ENCODE results near the gene TRIP12.

The TRIP12 gene

DNA sequence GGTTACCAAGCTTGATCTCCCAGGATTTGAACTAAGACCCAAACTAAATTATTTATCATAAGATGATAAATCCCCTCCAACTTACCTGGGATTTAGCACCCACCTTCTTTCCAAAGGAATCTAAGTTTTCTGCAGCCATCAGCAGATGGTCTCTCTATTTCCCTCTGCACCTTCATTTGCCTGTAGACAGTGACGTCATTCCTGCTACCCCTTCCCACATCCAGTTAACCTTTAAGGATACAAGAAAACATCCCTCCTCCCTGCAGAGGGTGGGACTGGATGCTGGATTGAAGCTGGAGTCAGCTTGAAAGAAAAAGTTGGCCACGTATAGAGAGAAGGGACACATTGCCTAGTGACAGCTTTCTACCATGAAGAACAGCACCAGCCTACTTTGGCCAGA is 203.8 kb downstream of the TRIP12 start:
- no peak for DNase-seq (ENCODE audit: low read depth, low spot score)

DNA sequence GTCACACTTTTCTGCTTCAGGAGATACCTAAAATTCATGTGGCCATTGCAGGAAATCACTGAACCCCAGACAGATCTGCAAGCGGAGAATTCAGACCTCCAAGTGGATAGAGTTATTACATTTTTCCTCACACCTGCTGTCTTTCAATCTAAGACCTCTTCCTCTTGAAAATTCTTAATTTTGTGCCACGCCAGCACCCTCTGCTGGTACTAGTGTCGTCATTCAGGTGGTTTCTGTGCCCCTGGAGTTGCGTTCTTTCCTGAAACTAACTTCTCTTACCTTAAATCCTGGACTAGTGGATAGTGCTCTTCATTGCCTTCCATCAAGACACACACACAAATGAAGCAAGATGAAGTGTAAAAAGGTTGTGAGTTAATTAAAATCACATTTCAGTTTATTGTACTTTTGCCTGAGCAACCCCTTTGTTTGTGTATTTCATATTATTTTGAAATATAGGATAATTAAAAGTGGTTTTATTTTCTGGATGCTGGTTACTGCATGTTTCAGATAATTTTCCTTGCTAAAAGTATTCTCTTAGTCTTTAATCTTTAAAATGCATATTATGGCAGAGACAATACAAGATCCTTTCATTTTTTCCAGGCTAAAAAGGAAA is 205.8 kb downstream of the TRIP12 start:
- no peak for DNase-seq (ENCODE audit: low read depth, low spot score)

DNA sequence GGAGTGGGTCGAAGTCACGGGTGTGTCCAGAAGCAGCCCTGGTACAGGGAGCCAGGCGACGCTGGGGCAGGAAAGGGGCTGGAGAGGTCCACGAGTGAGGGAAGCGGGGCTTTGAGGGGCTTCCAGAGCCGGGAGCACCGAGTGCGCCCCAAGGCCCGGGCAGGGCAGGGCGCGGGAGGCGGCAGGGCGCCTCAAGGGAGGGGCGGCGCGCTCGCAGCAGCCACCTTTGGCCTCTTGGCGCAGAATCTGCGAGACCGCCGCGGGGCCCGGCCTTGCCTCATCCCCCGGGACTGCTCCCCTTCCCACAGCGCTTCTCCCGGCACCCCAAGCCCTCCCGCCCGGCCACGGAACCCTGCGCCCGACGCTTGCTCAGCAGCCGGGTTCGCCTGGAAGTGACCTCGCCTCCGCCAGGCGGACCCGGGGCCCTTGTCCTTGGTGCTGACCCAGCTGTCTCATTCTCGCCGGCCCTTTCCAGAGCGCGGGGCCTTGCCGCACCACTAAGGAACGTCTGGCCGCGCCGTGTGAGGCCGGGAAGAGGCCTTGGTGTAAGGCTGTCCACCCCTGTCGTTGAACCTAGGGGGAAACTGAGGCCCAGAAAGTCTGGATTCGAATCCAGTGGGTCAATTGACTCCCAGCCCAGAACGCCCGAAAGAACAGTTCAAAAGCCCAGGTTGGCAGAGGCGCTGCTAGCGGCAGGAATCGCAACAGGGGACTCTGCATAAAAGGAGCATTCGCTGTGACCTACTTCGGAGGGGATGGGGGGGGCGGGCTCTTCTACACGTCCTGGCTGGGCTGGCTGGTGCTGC is 206.9 kb downstream of the TRIP12 start:
- no peak for DNase-seq (ENCODE audit: low read depth, low spot score)

DNA sequence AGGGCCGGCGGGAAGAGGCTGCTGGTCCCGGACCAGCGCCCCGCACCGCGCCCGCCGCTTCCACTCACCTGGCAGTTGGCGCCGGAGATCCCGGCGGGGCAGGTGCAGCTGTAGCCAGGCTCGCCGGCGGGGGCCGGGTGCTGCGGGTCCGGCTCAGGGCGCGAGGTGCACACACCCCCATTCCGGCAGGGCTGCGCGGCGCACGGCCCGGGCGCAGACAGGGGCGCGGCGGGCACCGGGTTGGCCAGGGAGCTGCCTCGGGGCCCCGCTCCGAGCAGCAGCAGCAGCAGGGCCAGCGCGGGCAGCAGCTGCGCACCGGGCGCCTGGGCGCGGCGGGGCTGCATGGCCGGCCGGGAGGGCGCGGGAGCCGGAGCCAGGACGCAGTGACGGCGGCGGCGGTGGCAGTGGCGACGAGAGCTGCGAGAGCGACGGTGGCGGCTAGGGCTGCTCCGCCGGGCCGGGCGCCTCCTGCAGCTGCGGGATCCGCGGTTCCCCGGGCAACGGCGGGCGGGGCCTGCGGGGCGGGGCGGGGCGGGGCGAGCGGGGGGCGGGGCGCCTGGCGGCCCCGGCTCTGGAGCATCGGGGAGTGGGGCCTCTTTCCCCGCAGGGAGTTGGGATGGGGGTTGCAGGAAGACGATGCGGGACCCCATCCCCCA is 207.6 kb downstream of the TRIP12 start, which contains the start of gene DNER:
Gene DNER (minus strand): TSS at position 476 of the 656 bp plus-strand sequence. CDS start 132 bp downstream, at position 344.
- no peak for DNase-seq (ENCODE audit: low read depth, low spot score)
